Suprapubic skin (tissue), 4 donors: ENCODE data around the gene MAP2K5. TPM values are rescaled to one million over a fixed set of nuclear protein-coding genes. Genes with fewer than 3 reads are reported as not detected.

Experiments
- DNase-seq, 2 donors: peaks; one replicate each; pipeline ENCODE4 v3.0.0-alpha.2; 2019; ENCODE audit warnings: low spot score in 2 of 2
- H3K27ac ChIP-seq: fragments of 200-600 bp; sonication (generic); one replicate; pipeline ENCODE4 v1.5.1; 2019
- H3K27me3 ChIP-seq: fragments of 200-600 bp; sonication (generic); one replicate; pipeline ENCODE4 v1.5.1; 2019
- H3K36me3 ChIP-seq: fragments of 200-600 bp; sonication (generic); one replicate; pipeline ENCODE4 v1.5.1; 2019
- H3K4me1 ChIP-seq: fragments of 200-600 bp; sonication (generic); one replicate; pipeline ENCODE4 v1.5.1; 2019
- H3K4me3 ChIP-seq: fragments of 200-600 bp; sonication (generic); one replicate; pipeline ENCODE4 v1.5.1; 2019; ENCODE audit warnings: mild to moderate bottlenecking
- H3K9me3 ChIP-seq: fragments of 200-600 bp; sonication (generic); one replicate; pipeline ENCODE4 v1.5.1; 2019
- CTCF ChIP-seq, 2 donors: fragments of 200-600 bp in 1 of 2; fragments of 450-650 bp in 1 of 2; sonication (generic) in 1 of 2; IDR thresholded peaks; one replicate each; pipeline ENCODE4 v1.5.1; 2016 to 2019; ENCODE audit warnings: antibody characterized with exemption in 2 of 2, mild to moderate bottlenecking in 1 of 2, moderate library complexity in 1 of 2
- EP300 ChIP-seq: sonication (generic); formaldehyde crosslinking; IDR thresholded peaks from one replicate; pipeline ENCODE4 v1.6.1; 2017; ENCODE audit warnings: antibody characterized with exemption
- POLR2A ChIP-seq, 2 donors: fragments of 450-650 bp; IDR thresholded peaks; one replicate each; pipeline ENCODE4 v1.6.1; 2017; ENCODE audit warnings: antibody characterized with exemption in 2 of 2, mild to moderate bottlenecking in 2 of 2, moderate library complexity in 2 of 2
- POLR2AphosphoS5 ChIP-seq, 3 donors: sonication (generic); formaldehyde crosslinking; IDR thresholded peaks; one replicate each; pipeline ENCODE4 v1.6.1; 2017; ENCODE audit warnings: antibody characterized with exemption in 3 of 3
- WGBS: methylation state at CpG from one replicate; pipeline ENCODE4 v1.1.5; 2018; 5-methylcytosine and 5-hydroxymethylcytosine counted together
- total RNA-seq, 4 donors: library from RNA; depleted of rRNA; stranded (reverse); fragments of >200 nt; gene quantifications; one replicate each; pipeline ENCODE4 v1.1.0, GENCODE V29; 2016

Gene MAP2K5
- total RNA-seq, 4 donors from 2014 or later: 9.5 to 18.5 (median 10.2) TPM

- TF ChIP-seq POLR2AphosphoS5 (IDR thresholded peaks at IDR 0.05) (no peak), EP300 (no peak)
- Histone ChIP-seq H3K36me3 (no peaks in the 10 kb centered on the region), H3K4me3 (no peak overlapping the region), H3K27ac (no peak overlapping the region), H3K4me1 (peaks cover 9% of the 10 kb centered on the region), H3K9me3 (no peaks in the 10 kb centered on the region), H3K27me3 (no peaks in the 10 kb centered on the region)
- DNase-seq: no peak
- 87% methylated on average over 14 of the region's 14 CpGs for WGBS
Measured at GRCh38 chr15:67732671-67733374, 190.3 kb downstream of the MAP2K5 start.

GRCh38 chr15:67735896-67736295 is 193.4 kb downstream of the MAP2K5 start:
- DNase-seq: no peak
- no peak overlapping the region for H3K4me3 ChIP-seq
- H3K9me3 ChIP-seq: no peaks in the 10 kb centered on the region
- no peaks in the 10 kb centered on the region for H3K36me3 ChIP-seq
- H3K27me3 ChIP-seq: no peaks in the 10 kb centered on the region
- TF ChIP-seq CTCF (IDR thresholded peaks at IDR 0.05) (no peak), POLR2AphosphoS5 (IDR thresholded peaks at IDR 0.05) (no peak)
- WGBS: 17% methylated on average over 2 of the region's 2 CpGs
- H3K4me1 ChIP-seq: peaks cover 8% of the 10 kb centered on the region
- no peak overlapping the region for H3K27ac ChIP-seq

DNA sequence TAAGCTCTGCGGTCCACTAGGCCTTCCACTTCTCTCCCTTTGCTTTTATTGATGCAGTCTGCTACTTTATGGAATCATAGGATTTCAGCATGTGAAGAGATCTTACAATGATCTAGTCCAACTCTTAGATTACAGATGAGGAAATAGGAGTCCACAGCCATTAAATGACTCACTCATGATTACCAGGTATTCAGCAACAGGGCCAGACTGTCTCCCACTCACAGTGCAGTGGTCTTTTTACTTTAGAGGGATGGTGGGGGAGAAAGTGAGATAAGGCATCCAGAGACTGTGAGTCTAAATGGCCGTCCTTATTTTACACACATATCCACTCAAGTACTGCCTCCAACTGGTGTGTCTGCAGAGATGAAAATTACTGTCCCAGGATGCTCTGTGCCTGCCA is 194.3 kb downstream of the MAP2K5 start:
- DNase-seq: no peak
- H3K27ac ChIP-seq: no peak overlapping the region
- no peaks in the 10 kb centered on the region for H3K27me3 ChIP-seq
- WGBS: 99% methylated on average over 2 of the region's 2 CpGs
- TF ChIP-seq POLR2AphosphoS5 (IDR thresholded peaks at IDR 0.05) (no peak), EP300 (no peak), CTCF (IDR thresholded peaks at IDR 0.05) (no peak), POLR2A (IDR thresholded peaks at IDR 0.05) (no peak)
- no peaks in the 10 kb centered on the region for H3K36me3 ChIP-seq
- no peak overlapping the region for H3K4me3 ChIP-seq
- no peaks in the 10 kb centered on the region for H3K4me1 ChIP-seq
- H3K9me3 ChIP-seq: no peaks in the 10 kb centered on the region

DNA sequence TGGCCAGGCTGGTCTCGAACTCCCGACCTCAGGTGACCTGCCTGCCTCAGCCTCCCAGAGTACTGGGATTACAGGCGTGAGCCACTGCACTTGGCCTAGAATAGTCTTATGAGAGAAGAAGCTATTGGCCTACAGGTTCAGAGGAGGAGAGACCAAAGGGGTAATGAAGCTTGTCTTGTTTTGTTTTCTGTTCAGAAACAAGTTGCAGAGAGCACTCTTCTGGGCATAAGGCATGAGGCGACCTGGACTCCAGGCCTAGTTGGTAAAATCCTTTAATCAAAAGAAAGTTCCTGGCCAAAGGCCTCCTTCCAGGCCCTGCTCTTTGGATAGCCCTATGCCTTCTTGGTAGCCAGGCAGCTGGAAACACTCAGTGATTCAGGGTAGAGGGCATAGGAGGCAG is 195.6 kb downstream of the MAP2K5 start:
- TF ChIP-seq CTCF (IDR thresholded peaks at IDR 0.05) (no peak), POLR2AphosphoS5 (IDR thresholded peaks at IDR 0.05) (no peak), EP300 (no peak), POLR2A (IDR thresholded peaks at IDR 0.05) (no peak)
- 74% methylated on average over 4 of the region's 4 CpGs for WGBS
- Histone ChIP-seq H3K4me1 (no peaks in the 10 kb centered on the region), H3K4me3 (no peak overlapping the region), H3K27ac (no peak overlapping the region), H3K27me3 (no peaks in the 10 kb centered on the region), H3K36me3 (no peaks in the 10 kb centered on the region), H3K9me3 (no peaks in the 10 kb centered on the region)
- DNase-seq: no peak

DNA sequence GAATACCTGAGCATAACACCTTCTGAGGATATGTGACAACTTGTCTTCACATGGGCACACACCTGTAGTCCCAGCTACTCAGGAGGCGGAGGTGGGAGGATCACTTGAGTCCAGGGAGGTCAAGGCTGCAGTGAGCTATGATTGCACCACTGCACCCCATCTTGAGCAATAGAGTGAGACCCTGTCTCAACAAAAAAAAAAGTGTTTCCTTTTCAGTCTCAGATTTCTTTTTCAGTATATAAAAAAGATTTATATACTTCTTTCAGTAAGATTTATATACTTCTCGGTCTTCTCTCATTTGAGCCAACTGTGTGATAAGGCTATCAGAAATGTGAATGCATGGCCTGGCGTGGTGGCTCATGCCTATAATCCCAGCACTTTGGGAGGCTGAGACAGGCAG is 197.9 kb downstream of the MAP2K5 start:
- no peak overlapping the region for H3K4me3 ChIP-seq
- H3K9me3 ChIP-seq: no peaks in the 10 kb centered on the region
- H3K27ac ChIP-seq: no peak overlapping the region
- H3K27me3 ChIP-seq: no peaks in the 10 kb centered on the region
- DNase-seq: no peak
- TF ChIP-seq POLR2A (IDR thresholded peaks at IDR 0.05) (no peak), POLR2AphosphoS5 (IDR thresholded peaks at IDR 0.05) (no peak), EP300 (no peak), CTCF (IDR thresholded peaks at IDR 0.05) (no peak)
- H3K4me1 ChIP-seq: peaks cover 3% of the 10 kb centered on the region
- 96% methylated on average over 3 of the region's 3 CpGs for WGBS
- no peaks in the 10 kb centered on the region for H3K36me3 ChIP-seq

DNA sequence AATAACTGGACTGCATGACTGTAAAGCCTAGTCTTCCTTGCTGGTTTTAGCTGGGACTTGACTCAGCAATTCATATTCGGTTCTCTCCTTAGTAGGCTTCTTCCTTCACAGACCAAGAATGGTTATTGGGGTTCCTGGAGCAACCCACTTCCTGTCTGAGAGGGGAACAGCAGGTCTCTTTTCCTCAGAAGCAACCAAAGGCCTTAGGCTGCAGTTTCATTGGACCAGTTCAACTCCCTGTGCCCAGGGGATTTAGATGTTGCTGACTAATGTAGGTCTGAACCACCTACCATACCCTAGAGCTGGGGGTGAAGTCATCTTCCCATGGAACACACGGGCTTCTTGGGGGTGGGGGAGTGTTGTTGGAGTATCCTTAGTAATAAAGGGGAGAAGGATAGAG is 198.8 kb downstream of the MAP2K5 start:
- 80% methylated on average over 2 of the region's 2 CpGs for whole genome bisulfite sequencing
- no peak for TF ChIP-seq CTCF (IDR thresholded peaks at IDR 0.05)
- Histone ChIP-seq H3K4me3 (no peak overlapping the region), H3K27ac (no peak overlapping the region), H3K4me1 (peaks cover 12% of the 10 kb centered on the region), H3K9me3 (no peaks in the 10 kb centered on the region), H3K27me3 (no peaks in the 10 kb centered on the region), H3K36me3 (no peaks in the 10 kb centered on the region)
- no peak for DNase-seq
